CD4-positive, alpha-beta T cell treated with Interferon alpha-2 for 1 hour (primary cell): ENCODE data around the gene PRKACA.
A peak's percentile ranks its signal among the peaks of the same experiment; 100 is the strongest.

Source experiments
- DNase-seq, 2 donors: peaks; one replicate each; pipeline ENCODE4 v3.0.0-alpha.2; 2020 to 2022

Gene PRKACA

GRCh38 chr19:14117668-14118164 is at the start of gene PRKACA:
Gene PRKACA, minus strand, starts transcription at chr19:14117762. Its CDS starts 215 bp downstream, at chr19:14117547.
- peak; percentile 98 to 99 for DNase-seq

- peak; percentile 15 to 56 for DNase-seq
These were observed 49.5 kb upstream of the PRKACA start for GRCh38 chr19:14166999-14167575.

- DNase-seq, result peak; percentile 36 to 50
These were observed 48.6 kb upstream of the PRKACA start for GRCh38 chr19:14165990-14166830.

GRCh38 chr19:14164724-14165493 is 47.3 kb upstream of the PRKACA start:
- no peak for DNase-seq

- no peak for DNase-seq
These were observed 46.5 kb upstream of the PRKACA start for GRCh38 chr19:14164082-14164481.

GRCh38 chr19:14162871-14163297 is 45.3 kb upstream of the PRKACA start:
- no peak for DNase-seq

GRCh38 chr19:14161305-14161704 is 43.7 kb upstream of the PRKACA start:
- DNase-seq, result no peak

- no peak for DNase-seq
These were observed 42.6 kb upstream of the PRKACA start for GRCh38 chr19:14160017-14160703.

GRCh38 chr19:14159059-14159458 is 41.5 kb upstream of the PRKACA start:
- no peak for DNase-seq

GRCh38 chr19:14158276-14159023 is 40.9 kb upstream of the PRKACA start:
- no peak for DNase-seq

- DNase-seq, result no peak
These were observed 39.6 kb upstream of the PRKACA start for GRCh38 chr19:14156971-14157717.

GRCh38 chr19:14156122-14156521 is 38.6 kb upstream of the PRKACA start:
- no peak for DNase-seq

- DNase-seq, result no peak
These were observed 37.8 kb upstream of the PRKACA start for GRCh38 chr19:14155371-14155770.

GRCh38 chr19:14152713-14153112 is 35.2 kb upstream of the PRKACA start:
- DNase-seq, result no peak

- DNase-seq, result no peak
These were observed 33.5 kb upstream of the PRKACA start for GRCh38 chr19:14150770-14151661.

- DNase-seq, result peak in 1 of 2 donors; percentile 15
These were observed 32.6 kb upstream of the PRKACA start for GRCh38 chr19:14150041-14150769.

GRCh38 chr19:14149509-14149994 is 32.0 kb upstream of the PRKACA start:
- peak; percentile 53 to 72 for DNase-seq

GRCh38 chr19:14148751-14149410 is 31.3 kb upstream of the PRKACA start:
- DNase-seq, result no peak
